Karpas-422 (cell line): ENCODE results near the gene UHRF2. TPM values are rescaled to one million over a fixed set of nuclear protein-coding genes. Genes with fewer than 3 reads are reported as not detected.

Experiments used
- DNase-seq: peaks from one replicate; pipeline ENCODE4 v3.0.0-alpha.2; 2015
- H2AFZ ChIP-seq: fragments of 200-600 bp; sonication (generic); 2 replicates; pipeline ENCODE4 v1.6.1; 2014; ENCODE audit warnings: antibody characterized with exemption, low read length, mixed read lengths
- H3K27ac ChIP-seq: fragments of 200-600 bp; sonication (generic); 2 replicates; pipeline ENCODE4 v1.5.1; 2014; ENCODE audit warnings: mild to moderate bottlenecking, low read length, moderate library complexity
- H3K27me3 ChIP-seq: fragments of 200-600 bp; sonication (generic); 2 replicates; pipeline ENCODE4 v1.6.1; 2014; ENCODE audit warnings: low read length, mixed read lengths
- H3K36me3 ChIP-seq: fragments of 200-600 bp; sonication (generic); 2 replicates; pipeline ENCODE4 v1.6.1; 2014; ENCODE audit warnings: low read length, mixed read lengths; ENCODE audit not compliant: insufficient read depth
- H3K4me1 ChIP-seq: fragments of 200-600 bp; sonication (generic); 2 replicates; pipeline ENCODE4 v1.6.1; 2014; ENCODE audit warnings: mild to moderate bottlenecking, low read length, mixed read lengths
- H3K4me2 ChIP-seq: fragments of 200-600 bp; sonication (generic); 2 replicates; pipeline ENCODE4 v1.6.1; 2014; ENCODE audit warnings: low read length, low read depth, mild to moderate bottlenecking; ENCODE audit not compliant: poor library complexity, severe bottlenecking
- H3K4me3 ChIP-seq: fragments of 200-600 bp; sonication (generic); 2 replicates; pipeline ENCODE4 v1.5.1; 2014; ENCODE audit warnings: mild to moderate bottlenecking, antibody characterized with exemption, low read length, mixed read lengths
- H3K79me2 ChIP-seq: fragments of 200-600 bp; sonication (generic); 2 replicates; pipeline ENCODE4 v1.6.1; 2014; ENCODE audit warnings: mild to moderate bottlenecking, low read length, mixed read lengths
- H3K9ac ChIP-seq: fragments of 200-600 bp; sonication (generic); 2 replicates; pipeline ENCODE4 v1.6.0; 2014; ENCODE audit warnings: low read length
- H3K9me2 ChIP-seq: fragments of 200-600 bp; sonication (generic), shearing (Covaris generic); replicated peaks from 2 replicates; pipeline ENCODE4 v1.6.0; 2014; ENCODE audit warnings: mild to moderate bottlenecking, low read length, moderate library complexity; ENCODE audit not compliant: insufficient read depth
- H3K9me3 ChIP-seq: fragments of 300-700, 200-600 bp; sonication (generic); 2 replicates; pipeline ENCODE4 v1.6.1; 2014; ENCODE audit warnings: low read length, mixed read lengths
- H4K20me1 ChIP-seq: fragments of 200-600 bp; sonication (generic); 2 replicates; pipeline ENCODE4 v1.6.1; 2014; ENCODE audit warnings: mild to moderate bottlenecking, antibody characterized with exemption, low read length, low read depth; ENCODE audit not compliant: insufficient read depth
- total RNA-seq: library from RNA; depleted of rRNA; stranded (reverse); fragments of >200 nt; shearing (Covaris generic); gene quantifications from 2 replicates; pipeline ENCODE4 v1.2.3, GENCODE V29; 2014; ENCODE audit warnings: low replicate concordance

Gene UHRF2
- total RNA-seq, 1 experiment from 2014 or later: 85.5 TPM

GRCh38 chr9:6399071-6399470 lies 13.9 kb upstream of the UHRF2 start:
- Histone ChIP-seq H3K4me2 (no peak overlapping the region), H3K4me3 (no peak overlapping the region), H3K27me3 (no peaks in the 10 kb centered on the region), H3K9me3 (no peaks in the 10 kb centered on the region), H2AFZ (no peak overlapping the region), H3K27ac (no peak overlapping the region), H3K79me2 (no peaks in the 10 kb centered on the region), H3K9ac (no peak overlapping the region), H3K4me1 (peaks cover 4% of the 10 kb centered on the region), H3K9me2 (no peaks in the 10 kb centered on the region), H3K36me3 (no peaks in the 10 kb centered on the region), H4K20me1 (no peaks in the 10 kb centered on the region)
- no peak for DNase-seq

- Histone ChIP-seq H4K20me1 (no peaks in the 10 kb centered on the region), H3K79me2 (no peaks in the 10 kb centered on the region), H2AFZ (no peak overlapping the region), H3K4me1 (peaks cover 12% of the 10 kb centered on the region), H3K36me3 (no peaks in the 10 kb centered on the region), H3K4me3 (no peak overlapping the region), H3K4me2 (no peak overlapping the region), H3K27me3 (no peaks in the 10 kb centered on the region), H3K27ac (no peak overlapping the region), H3K9me2 (no peaks in the 10 kb centered on the region), H3K9ac (no peak overlapping the region), H3K9me3 (no peaks in the 10 kb centered on the region)
- no peak for DNase-seq
Measured at GRCh38 chr9:6405371-6405770, 7.6 kb upstream of the UHRF2 start.

GRCh38 chr9:6407778-6408177 lies 5.2 kb upstream of the UHRF2 start:
- Histone ChIP-seq H3K27ac (no peak overlapping the region), H3K9me3 (no peaks in the 10 kb centered on the region), H3K9me2 (no peaks in the 10 kb centered on the region), H3K36me3 (no peaks in the 10 kb centered on the region), H3K4me2 (no peak overlapping the region), H3K4me3 (no peak overlapping the region), H3K79me2 (no peaks in the 10 kb centered on the region), H4K20me1 (no peaks in the 10 kb centered on the region), H2AFZ (no peak overlapping the region), H3K4me1 (peaks cover 30% of the 10 kb centered on the region), H3K27me3 (no peaks in the 10 kb centered on the region), H3K9ac (no peak overlapping the region)
- no peak for DNase-seq

- Histone ChIP-seq H3K36me3 (no peaks in the 10 kb centered on the region), H3K9ac (no peak overlapping the region), H3K4me1 (peaks cover 30% of the 10 kb centered on the region), H2AFZ (no peak overlapping the region), H3K79me2 (peaks cover under 1% of the 10 kb centered on the region), H3K27ac (no peak overlapping the region), H3K9me3 (no peaks in the 10 kb centered on the region), H3K27me3 (no peaks in the 10 kb centered on the region), H4K20me1 (no peaks in the 10 kb centered on the region), H3K9me2 (no peaks in the 10 kb centered on the region), H3K4me2 (no peak overlapping the region), H3K4me3 (no peak overlapping the region)
- no peak for DNase-seq
Measured at GRCh38 chr9:6408320-6408719, 4.7 kb upstream of the UHRF2 start.

- no peak overlapping the region for H3K4me3 ChIP-seq
- peaks cover 16% of the 10 kb centered on the region for H3K79me2 ChIP-seq
- no peaks in the 10 kb centered on the region; the same call in 1 of the 2 replicates for H4K20me1 ChIP-seq
- H3K27ac ChIP-seq: no peak overlapping the region
- H3K9me3 ChIP-seq: no peaks in the 10 kb centered on the region
- peak overlapping the region; percentile 49 for H3K4me2 ChIP-seq
- no peak overlapping the region for H3K9ac ChIP-seq
- DNase-seq: no peak
- no peaks in the 10 kb centered on the region for H3K9me2 ChIP-seq
- no peaks in the 10 kb centered on the region for H3K36me3 ChIP-seq
- H2AFZ ChIP-seq: no peak overlapping the region
- no peaks in the 10 kb centered on the region for H3K27me3 ChIP-seq
- H3K4me1 ChIP-seq: peaks cover 34% of the 10 kb centered on the region
Measured at GRCh38 chr9:6409811-6410210, 3.2 kb upstream of the UHRF2 start.

- peaks cover 43% of the 10 kb centered on the region for H3K4me1 ChIP-seq
- no peaks in the 10 kb centered on the region; the same call in 1 of the 2 replicates for H3K36me3 ChIP-seq
- peak overlapping the region; percentile 49 for H3K4me2 ChIP-seq
- H2AFZ ChIP-seq: no peak overlapping the region
- H3K9me2 ChIP-seq: no peaks in the 10 kb centered on the region
- H3K9ac ChIP-seq: no peak overlapping the region
- 0 out of 2 replicates have a peak overlapping the region, but pooled peaks have one; percentile 30 for H3K27ac ChIP-seq
- H4K20me1 ChIP-seq: peaks cover 8% of the 10 kb centered on the region; the same call in 1 of the 2 replicates
- peaks cover 24% of the 10 kb centered on the region for H3K79me2 ChIP-seq
- no peaks in the 10 kb centered on the region for H3K9me3 ChIP-seq
- DNase-seq: peak; percentile 51
- H3K27me3 ChIP-seq: no peaks in the 10 kb centered on the region
- 0 out of 2 replicates have a peak overlapping the region, but pooled peaks have one; percentile 14 for H3K4me3 ChIP-seq
Measured at GRCh38 chr9:6410633-6411032, 2.4 kb upstream of the UHRF2 start.

- peaks cover 70% of the 10 kb centered on the region for H3K4me1 ChIP-seq
- peaks cover 23% of the 10 kb centered on the region; the same call in 1 of the 2 replicates for H4K20me1 ChIP-seq
- H3K27ac ChIP-seq: peak overlapping the region; percentile 65
- peak overlapping the region; percentile 91 for H3K4me3 ChIP-seq
- H3K4me2 ChIP-seq: peak overlapping the region; percentile 84
- peak overlapping the region; percentile 37; the same call in 1 of the 2 replicates for H2AFZ ChIP-seq
- no peaks in the 10 kb centered on the region for H3K9me3 ChIP-seq
- no peaks in the 10 kb centered on the region; the same call in 1 of the 2 replicates for H3K36me3 ChIP-seq
- DNase-seq: peak; percentile 79
- peak overlapping the region; percentile 92 for H3K9ac ChIP-seq
- no peaks in the 10 kb centered on the region for H3K9me2 ChIP-seq
- H3K27me3 ChIP-seq: no peaks in the 10 kb centered on the region
- H3K79me2 ChIP-seq: peaks cover 53% of the 10 kb centered on the region
Measured at GRCh38 chr9:6413365-6414246, 607 bp downstream of the UHRF2 start.

GRCh38 chr9:6414247-6414641 lies 1.2 kb downstream of the UHRF2 start:
- Histone ChIP-seq H3K9me3 (no peaks in the 10 kb centered on the region), H3K4me2 (peak overlapping the region; percentile 84), H3K4me1 (peaks cover 72% of the 10 kb centered on the region), H3K9me2 (no peaks in the 10 kb centered on the region), H3K79me2 (peaks cover 60% of the 10 kb centered on the region), H3K9ac (peak overlapping the region; percentile 92), H3K27ac (peak overlapping the region; percentile 65), H4K20me1 (peaks cover 23% of the 10 kb centered on the region; the same call in 1 of the 2 replicates), H3K4me3 (peak overlapping the region; percentile 91), H3K36me3 (no peaks in the 10 kb centered on the region; the same call in 1 of the 2 replicates), H3K27me3 (no peaks in the 10 kb centered on the region), H2AFZ (no peak overlapping the region)
- DNase-seq: peak; percentile 59
